GOT3 (cell line): Measurements from ENCODE around the gene TSSK2.

Source experiments
- DNase-seq: peaks from one replicate; lab custom pipeline; 2025; ENCODE audit warnings: mixed read lengths; lab: John Stamatoyannopoulos, UW

The TSSK2 gene

GRCh38 chr22:19125011-19125410, 6.1 kb upstream of the TSSK2 start:
- DNase-seq, result no peak

GRCh38 chr22:19125474-19126308, 5.4 kb upstream of the TSSK2 start:
- DNase-seq, result no peak

- DNase-seq, result no peak
These were observed 4.5 kb upstream of the TSSK2 start for GRCh38 chr22:19126309-19127273.

DNA sequence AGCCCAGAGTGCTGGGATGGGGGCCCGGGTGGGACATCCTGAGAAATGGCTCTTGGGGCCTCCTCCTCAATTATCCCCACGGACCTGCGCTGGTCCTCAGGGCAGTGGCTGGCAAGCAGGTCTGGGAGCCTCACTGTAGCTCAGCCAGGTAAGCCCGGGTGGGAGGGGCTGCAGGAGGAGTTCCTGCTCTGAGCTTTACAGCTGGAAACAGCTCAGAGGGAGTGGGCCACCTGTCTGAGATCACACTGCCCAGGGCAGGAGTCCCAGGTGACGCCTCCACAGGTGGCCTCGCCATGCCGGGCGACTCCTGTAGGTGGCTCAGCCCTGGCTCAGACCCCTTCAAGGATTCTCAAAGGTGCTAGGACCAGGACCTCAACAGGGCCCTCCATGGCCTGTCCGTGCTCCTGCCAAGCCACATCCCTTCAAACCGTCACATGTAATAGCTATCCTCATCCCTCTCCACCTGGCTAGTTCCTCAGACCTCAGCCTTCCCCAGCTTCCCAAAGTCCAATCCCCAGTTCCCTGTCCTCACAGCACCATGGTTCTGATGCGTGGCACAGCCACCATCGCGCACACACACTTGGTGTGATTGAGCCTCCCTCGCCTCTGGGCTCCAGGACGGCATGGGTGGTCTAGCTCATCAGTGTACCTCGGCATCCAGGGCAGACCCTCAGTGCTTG, 3.6 kb upstream of the TSSK2 start:
- DNase-seq, result no peak

GRCh38 chr22:19128009-19128401, 3.1 kb upstream of the TSSK2 start:
- no peak for DNase-seq

DNA sequence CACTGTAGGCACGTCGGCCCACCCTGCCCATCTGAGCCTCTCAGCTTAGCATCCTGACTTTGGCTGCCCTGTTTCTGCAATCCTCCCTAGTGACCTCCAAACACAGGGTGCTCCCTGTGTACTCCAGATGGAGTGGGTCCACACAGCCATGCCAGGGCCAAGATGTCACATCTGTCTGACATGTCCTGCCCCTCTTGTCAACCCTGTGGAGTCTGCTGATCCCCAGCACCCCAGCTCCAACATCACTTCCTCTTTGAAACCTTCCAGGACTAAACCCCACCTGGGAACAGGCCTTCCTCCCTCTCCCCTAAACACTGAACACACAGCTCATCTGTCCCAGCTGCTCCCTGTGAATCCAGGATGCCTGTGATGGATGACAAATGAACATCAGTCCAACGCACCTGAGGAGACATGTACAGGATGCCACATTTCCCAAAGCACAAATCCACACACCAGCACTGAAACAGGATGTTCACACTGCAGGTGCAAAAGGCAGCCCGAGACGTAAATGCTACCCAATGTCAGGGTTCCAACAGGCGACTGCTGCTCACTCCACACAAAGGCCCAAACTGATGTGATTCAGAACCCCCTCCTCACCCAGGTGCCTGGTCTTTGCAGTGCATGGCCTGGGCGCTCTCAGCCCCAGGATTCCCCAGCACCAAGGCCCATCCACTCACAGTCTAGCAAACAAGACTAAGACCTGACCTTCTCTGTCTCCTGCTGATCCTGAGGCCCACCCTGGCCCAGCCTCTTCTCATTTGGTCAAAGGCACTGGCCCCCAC, 2.0 kb upstream of the TSSK2 start:
- no peak for DNase-seq

- no peak for DNase-seq
These were observed 1.2 kb upstream of the TSSK2 start for GRCh38 chr22:19129871-19130270.

DNA sequence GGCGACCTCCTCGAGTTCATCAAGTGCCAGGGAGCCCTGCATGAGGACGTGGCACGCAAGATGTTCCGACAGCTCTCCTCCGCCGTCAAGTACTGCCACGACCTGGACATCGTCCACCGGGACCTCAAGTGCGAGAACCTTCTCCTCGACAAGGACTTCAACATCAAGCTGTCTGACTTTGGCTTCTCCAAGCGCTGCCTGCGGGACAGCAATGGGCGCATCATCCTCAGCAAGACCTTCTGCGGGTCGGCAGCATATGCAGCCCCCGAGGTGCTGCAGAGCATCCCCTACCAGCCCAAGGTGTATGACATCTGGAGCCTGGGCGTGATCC, 542 bp downstream of the TSSK2 start:
- DNase-seq, result no peak

GRCh38 chr22:19132153-19132552, 1.0 kb downstream of the TSSK2 start:
- no peak for DNase-seq

GRCh38 chr22:19132693-19133400, 1.7 kb downstream of the TSSK2 start:
- DNase-seq, result no peak

GRCh38 chr22:19133561-19133960, 2.5 kb downstream of the TSSK2 start:
- DNase-seq, result no peak

- DNase-seq, result no peak
These were observed 3.2 kb downstream of the TSSK2 start for GRCh38 chr22:19134176-19134831.

DNA sequence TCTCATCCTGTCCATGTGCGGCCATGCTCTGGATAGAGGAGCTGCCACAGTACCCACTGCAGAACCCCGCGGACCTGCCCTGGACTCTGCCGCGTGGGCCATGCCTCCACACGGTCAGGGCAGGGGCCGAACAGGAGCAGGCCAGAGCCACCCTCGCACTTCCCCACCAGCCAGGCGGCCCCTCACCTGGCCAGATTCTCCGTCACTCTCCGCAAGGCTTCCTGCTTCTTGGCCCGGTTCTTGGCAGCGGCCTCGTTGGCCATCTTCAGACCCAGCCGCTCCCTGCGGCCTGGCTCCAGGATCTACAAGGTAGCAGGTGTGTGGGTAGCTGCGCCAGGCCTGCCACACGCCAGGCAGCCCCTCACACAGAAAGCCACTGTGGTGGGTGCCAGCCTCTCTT, 3.8 kb downstream of the TSSK2 start:
- DNase-seq, result no peak

DNA sequence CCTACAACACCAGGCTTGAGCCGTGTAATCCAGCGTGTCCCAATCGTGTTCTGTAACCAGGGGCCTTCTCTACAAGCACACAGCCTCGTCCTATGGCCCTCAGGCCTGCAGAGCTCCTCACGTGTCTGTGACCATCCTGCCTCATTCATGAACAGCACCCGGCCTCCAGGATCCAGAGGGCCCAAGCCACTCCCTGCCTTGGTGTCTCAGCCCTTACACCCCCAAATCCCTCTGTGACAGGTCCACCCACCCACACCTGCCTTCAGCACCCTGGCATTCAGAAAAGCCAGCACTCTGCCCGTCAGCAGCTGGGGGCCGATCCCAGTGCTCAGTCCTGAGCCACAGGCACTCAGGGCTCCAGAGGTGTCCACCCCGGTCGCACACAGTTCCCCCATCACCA, 5.8 kb downstream of the TSSK2 start:
- no peak for DNase-seq

DNA sequence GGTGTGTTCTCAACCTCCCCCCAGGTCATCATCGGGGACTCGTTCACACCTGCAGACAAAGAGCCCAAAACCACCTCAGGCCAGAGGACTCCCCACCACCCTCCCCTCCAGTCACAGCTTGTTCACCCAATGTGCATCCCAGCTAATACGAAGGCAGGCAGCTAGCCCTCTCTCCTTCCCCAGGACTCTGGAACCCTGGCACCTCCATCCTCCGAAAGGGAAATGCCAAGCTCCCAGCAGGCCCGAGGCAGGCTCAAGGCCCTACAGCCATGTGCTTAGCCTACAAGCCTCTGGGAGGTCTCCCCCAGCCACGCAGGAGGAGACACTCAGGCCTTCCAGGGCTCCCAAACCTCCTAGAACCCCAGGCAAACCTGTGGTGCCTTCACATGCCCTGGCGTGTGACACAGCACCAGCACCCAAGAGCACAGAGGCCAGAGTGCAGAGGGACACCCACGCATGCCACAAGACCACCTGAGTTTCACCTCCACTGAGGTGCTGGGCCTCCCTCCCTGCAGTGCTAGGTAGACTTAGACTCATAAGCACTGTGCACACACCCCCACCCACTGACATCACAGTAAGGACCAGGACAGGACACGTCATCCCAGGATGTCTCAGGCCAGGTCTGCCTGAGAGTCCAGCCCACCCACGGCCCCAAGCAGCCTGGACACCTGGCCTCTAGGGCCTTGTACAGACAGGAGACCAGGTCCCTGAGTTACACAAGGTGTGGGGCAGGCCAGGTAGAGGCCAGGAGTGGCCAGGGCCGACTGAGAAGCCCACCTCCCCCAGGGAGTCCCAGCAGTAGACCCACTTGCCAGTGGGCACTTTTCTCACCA, 6.5 kb downstream of the TSSK2 start:
- no peak for DNase-seq

GRCh38 chr22:19138217-19139000, 7.3 kb downstream of the TSSK2 start:
- DNase-seq, result no peak

DNA sequence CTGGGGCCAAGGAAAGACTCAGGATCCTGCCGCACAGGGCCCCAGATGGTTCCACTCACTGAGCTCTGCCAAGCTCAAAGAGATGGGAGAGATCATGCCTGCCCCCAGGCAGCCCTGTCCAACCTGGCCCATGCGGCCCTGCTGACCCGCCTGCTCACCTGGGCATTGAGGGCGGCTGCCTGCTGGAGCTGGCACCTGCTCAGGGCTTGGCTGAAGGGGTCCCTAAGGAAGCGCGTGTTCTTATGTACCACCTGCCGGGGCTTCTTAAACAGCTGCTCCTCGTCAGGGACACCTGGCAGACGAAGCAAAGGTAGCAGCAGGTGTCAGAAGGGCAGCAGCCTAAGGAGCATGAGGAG, 7.9 kb downstream of the TSSK2 start:
- no peak for DNase-seq

- DNase-seq, result no peak
These were observed 8.9 kb downstream of the TSSK2 start for GRCh38 chr22:19139974-19140373.

- no peak for DNase-seq
These were observed 11.3 kb downstream of the TSSK2 start for GRCh38 chr22:19142394-19142793.
